EH (cell line): ENCODE results near the gene HIVEP3.
A peak's percentile ranks its signal among the peaks of the same experiment; 100 is the strongest.

Experiments
- DNase-seq: peaks from one replicate; pipeline ENCODE4 v3.0.0-alpha.2; 2015; ENCODE audit warnings: low read depth

HIVEP3 gene

DNA sequence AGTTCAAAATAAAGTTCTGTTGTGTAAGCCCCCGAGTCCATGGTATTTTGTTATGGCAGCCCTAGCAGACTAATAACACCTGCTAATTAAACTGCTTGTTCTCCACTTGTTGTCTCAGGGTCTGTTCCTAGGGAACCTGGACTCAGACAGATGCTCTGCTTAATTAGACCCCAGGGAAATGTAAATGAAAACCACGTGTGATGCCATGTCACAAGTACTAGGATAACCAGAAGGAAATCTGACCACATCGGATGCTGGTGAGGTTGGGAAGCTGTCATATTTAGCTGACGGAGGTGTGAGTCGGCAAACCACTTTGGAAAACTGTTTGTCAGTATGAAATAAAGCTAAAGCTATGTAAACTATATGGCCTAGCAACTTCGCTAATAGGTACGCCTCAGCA is 453.8 kb downstream of the HIVEP3 start:
- no peak for DNase-seq

DNA sequence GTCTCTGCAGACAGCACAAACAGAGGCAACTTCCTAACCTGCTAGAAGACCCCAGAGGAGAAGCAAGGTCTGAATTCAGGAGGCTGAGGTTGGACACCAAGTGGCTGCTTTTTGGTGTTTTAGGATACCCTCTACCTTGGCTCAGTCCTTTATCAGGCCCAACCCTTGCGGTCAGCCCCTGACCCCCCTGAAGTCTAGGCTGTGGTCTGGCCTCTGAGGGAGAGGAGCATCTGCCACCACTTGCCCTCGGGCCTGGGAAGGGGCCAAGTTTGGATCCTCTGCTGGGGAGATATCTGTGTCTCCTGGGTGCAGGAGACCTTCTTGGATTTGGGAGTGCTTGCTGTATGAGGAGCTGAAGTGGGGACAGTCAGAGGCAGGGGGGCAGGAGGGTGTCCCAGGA is 455.2 kb downstream of the HIVEP3 start:
- DNase-seq: no peak

DNA sequence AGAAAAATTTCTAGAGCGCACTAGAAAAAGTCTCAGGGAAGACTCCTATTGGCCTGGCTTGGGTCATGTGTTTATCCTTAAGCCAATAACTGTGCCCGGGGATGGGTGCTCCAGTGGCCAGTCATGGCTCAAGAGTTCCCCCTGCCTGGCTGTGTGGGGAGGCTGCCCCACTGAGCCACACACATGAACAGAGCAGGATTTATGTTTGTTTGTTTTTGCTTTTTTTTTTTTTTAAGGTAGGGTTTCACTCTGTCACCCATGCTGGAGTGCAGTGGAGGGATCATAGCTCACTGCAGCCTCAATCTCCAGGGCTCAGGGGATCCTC is 456.1 kb downstream of the HIVEP3 start:
- no peak for DNase-seq

DNA sequence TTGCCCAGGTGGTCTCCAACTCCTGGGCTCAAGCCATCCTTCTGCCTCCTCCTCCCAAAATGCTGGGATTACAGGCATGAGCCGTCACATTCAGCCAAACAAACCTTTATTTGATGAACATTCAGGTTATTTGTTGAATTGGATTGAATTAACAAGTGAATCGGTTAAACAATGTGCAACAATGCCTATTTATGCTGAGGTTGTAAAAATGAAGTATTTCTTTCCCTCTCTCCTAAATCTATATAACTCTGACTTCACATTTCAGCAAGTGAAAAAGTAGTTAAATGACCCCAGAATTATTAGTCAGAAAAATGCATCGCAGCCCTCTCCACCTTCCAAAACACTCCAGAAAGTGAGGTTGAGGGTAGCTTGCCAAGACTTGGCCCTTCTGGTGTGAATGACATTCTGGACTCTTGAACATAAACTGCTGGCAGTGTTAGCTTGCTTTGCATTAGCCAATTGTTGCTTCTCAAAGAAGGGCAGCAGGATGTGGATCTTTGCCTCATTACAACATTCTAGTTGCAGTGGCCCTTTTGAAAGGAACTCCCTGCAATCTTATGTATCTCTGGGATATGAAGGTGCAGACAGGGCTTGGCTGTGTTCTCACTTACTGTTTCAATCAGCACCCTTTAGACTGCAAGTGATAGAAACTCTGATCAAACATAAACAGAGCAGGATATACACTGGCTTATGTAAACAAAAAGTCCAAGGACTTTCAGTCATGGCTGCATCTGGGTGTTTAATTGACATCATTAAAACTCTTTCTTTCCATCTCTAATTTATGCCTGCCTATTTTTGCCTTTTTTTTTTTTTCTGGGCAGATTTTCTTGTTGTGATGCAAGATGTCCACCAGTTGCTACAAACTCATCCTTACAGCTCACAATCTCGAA is 456.7 kb downstream of the HIVEP3 start:
- peak; percentile 32 for DNase-seq

DNA sequence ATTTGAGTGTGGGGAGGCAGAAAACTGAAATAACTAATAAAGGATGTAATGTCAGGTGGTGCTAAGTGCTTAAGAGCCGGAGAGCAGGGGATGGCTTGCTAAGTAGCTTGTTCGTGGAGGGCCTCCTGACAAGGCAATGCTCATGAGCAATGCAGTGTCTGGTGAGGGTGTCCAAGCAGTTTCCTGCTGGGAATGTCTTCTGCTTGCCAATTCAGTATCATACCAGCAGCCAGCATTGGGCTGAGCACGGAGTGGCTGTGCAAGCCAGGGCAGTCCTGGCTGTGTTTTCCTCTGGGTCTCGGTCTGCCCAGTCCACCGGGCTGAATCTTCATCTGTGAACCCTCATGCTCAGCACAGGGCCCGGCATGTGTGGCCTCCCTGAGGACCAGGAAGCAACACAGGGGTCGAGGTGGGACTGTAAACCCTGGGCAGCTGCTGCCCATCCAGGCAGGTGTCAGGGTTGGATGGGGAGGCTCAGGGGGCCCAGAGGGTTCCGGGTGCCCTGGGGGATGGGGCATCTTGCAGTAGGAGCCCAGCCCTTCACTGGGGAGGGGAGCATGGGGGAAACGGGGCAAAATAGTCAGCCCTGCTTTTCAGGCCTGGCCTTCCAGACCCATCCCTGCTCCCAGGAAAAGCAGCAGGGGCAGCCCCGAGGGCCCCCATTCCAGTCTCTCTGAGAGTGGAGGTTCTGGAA is 461.7 kb downstream of the HIVEP3 start:
- peak; percentile 37 for DNase-seq
